Psoas muscle (tissue), 8 donors: ENCODE data around the gene MINDY3. TPM values are rescaled to one million over a fixed set of nuclear protein-coding genes. Genes with fewer than 3 reads are reported as not detected.

Experiments
- ATAC-seq, 4 donors: fragments of 200-7000 bp; cut with Tn5 transposase; one replicate each; pipeline ENCODE4 v1.9.1; 2020; ENCODE audit warnings: moderate library complexity in 3 of 4, mild to moderate bottlenecking in 2 of 4
- DNase-seq, 2 donors: peaks; one replicate each; pipeline ENCODE4 v3.0.0-alpha.2; 2020
- H3K27ac ChIP-seq: fragments of 200-600 bp; one replicate; pipeline ENCODE4 v1.8.0; 2022
- H3K27me3 ChIP-seq, 3 donors: fragments of 200-600 bp in 1 of 3; one replicate each; pipeline versions ENCODE4 v1.6.1 to v1.8.0; 2013 to 2022; ENCODE audit warnings: low read length in 2 of 3, mild to moderate bottlenecking in 2 of 3, moderate library complexity in 1 of 3; ENCODE audit not compliant: insufficient read depth in 3 of 3
- H3K36me3 ChIP-seq, 2 donors: fragments of 200-600 bp in 1 of 2; one replicate each; pipeline versions ENCODE4 v1.6.1 to v1.8.0; 2013 to 2022; ENCODE audit warnings: low read depth in 1 of 2, mild to moderate bottlenecking in 1 of 2, moderate library complexity in 1 of 2; ENCODE audit not compliant: insufficient read depth in 1 of 2
- H3K4me1 ChIP-seq: fragments of 200-600 bp; one replicate; pipeline ENCODE4 v1.8.0; 2022
- H3K4me3 ChIP-seq: fragments of 200-600 bp; one replicate; pipeline ENCODE4 v1.8.0; 2022; ENCODE audit warnings: mild to moderate bottlenecking
- H3K9me3 ChIP-seq: fragments of 200-600 bp; one replicate; pipeline ENCODE4 v1.8.0; 2022
- WGBS, 3 donors: extraction: QIAGEN DNeasy Blood & Tissue Kit; methylation state at CpG; one replicate each; pipeline versions ENCODE4 v1.1.6 to v1.1.7; 2013; 5-methylcytosine and 5-hydroxymethylcytosine counted together
- intact Hi-C, 2 donors: fragments of 100-400 bp; cut with DNase I; formaldehyde crosslinking; loops; one replicate each; pipeline versions ENCODE4 v1.11.0 to v1.14.2; 2022
- polyA plus RNA-seq, 3 donors: library from polyadenylated mRNA; stranded (reverse); fragments of 200-250 nt; gene quantifications; one replicate each; pipeline ENCODE4 v1.2.3, GENCODE V29; 2013
- total RNA-seq, 4 donors: library from RNA; stranded (reverse); fragmentation: NEBNext Ultra II Directional in 2 of 4; extraction: Animal tissue kit (Norgen Biotek cat#: 25700) in 2 of 4; gene quantifications; one replicate each; pipeline versions ENCODE4 v1.2.1 to v1.2.4, GENCODE V29; 2021 to 2023
- TF ChIP-seq, protein P1 (sequence below): fragments of 200-600 bp; IDR thresholded peaks from one replicate; pipeline ENCODE4 v1.8.0; 2022; ENCODE audit warnings: antibody characterized with exemption
- donor health status: healthy with polysubstance abuse.
- donor health status: DM: no; HTN: no; CAD: no; lungs with moderate emphysema.
- donor health status: Bipolar disorder and iron deficiency.
- donor health status: healthy.
- donor health status: DM: yes; HTN: yes; CAD: no.
- donor health status: DM: no; HTN: no; CAD: no.
- donor health status: DM: no; HTN: no; CAD: no.
- donor health status: DM: yes; HTN: yes; CAD: no.

MINDY3 gene
- total and polyA plus RNA-seq, 7 donors = 6.1 to 17.5 (median 9.9) TPM

GRCh38 chr10:15754937-15755336, 105.4 kb downstream of the MINDY3 start:
- H3K4me3 ChIP-seq = no peak overlapping the region

GRCh38 chr10:15751046-15751445, 109.3 kb downstream of the MINDY3 start:
- H3K27me3 ChIP-seq = no peaks in the 10 kb centered on the region
- TF ChIP-seq, protein P1, sequence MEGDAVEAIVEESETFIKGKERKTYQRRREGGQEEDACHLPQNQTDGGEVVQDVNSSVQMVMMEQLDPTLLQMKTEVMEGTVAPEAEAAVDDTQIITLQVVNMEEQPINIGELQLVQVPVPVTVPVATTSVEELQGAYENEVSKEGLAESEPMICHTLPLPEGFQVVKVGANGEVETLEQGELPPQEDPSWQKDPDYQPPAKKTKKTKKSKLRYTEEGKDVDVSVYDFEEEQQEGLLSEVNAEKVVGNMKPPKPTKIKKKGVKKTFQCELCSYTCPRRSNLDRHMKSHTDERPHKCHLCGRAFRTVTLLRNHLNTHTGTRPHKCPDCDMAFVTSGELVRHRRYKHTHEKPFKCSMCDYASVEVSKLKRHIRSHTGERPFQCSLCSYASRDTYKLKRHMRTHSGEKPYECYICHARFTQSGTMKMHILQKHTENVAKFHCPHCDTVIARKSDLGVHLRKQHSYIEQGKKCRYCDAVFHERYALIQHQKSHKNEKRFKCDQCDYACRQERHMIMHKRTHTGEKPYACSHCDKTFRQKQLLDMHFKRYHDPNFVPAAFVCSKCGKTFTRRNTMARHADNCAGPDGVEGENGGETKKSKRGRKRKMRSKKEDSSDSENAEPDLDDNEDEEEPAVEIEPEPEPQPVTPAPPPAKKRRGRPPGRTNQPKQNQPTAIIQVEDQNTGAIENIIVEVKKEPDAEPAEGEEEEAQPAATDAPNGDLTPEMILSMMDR = no peak
- H3K4me3 ChIP-seq = no peak overlapping the region
- H3K4me1 ChIP-seq = no peaks in the 10 kb centered on the region
- no peaks in the 10 kb centered on the region for H3K9me3 ChIP-seq
- intact Hi-C loops = no loop called here
- DNase-seq (no peak), ATAC-seq (no peak)
- H3K27ac ChIP-seq = no peak overlapping the region
- no peaks in the 10 kb centered on the region for H3K36me3 ChIP-seq
- WGBS, 3 donors = 38 to 62% (median 43%) methylated on average over 5 of the region's 5 CpGs

More at GRCh38 chr10:15754937-15755336, 105.4 kb downstream of the MINDY3 start:
- H3K36me3 ChIP-seq = no peaks in the 10 kb centered on the region
- TF ChIP-seq, protein P1 = no peak
- H3K27ac ChIP-seq = no peak overlapping the region
- intact Hi-C loops = no loop called here
- no peaks in the 10 kb centered on the region for H3K9me3 ChIP-seq
- DNase-seq (no peak), ATAC-seq (no peak)
- WGBS, 3 donors = 14 to 28% (median 20%) methylated on average over 2 of the region's 2 CpGs
- H3K27me3 ChIP-seq = no peaks in the 10 kb centered on the region
- no peaks in the 10 kb centered on the region for H3K4me1 ChIP-seq

- H3K9me3 ChIP-seq = no peaks in the 10 kb centered on the region
- H3K4me1 ChIP-seq = no peaks in the 10 kb centered on the region
- H3K4me3 ChIP-seq = no peak overlapping the region
- no peaks in the 10 kb centered on the region for H3K27me3 ChIP-seq
- TF ChIP-seq, protein P1 = no peak
- intact Hi-C loops = no loop called here
- H3K27ac ChIP-seq = no peak overlapping the region
- H3K36me3 ChIP-seq = no peaks in the 10 kb centered on the region
- no peak for ATAC-seq
- 35 to 48% (median 37%) methylated on average over 3 of the region's 3 CpGs for WGBS, 3 donors
- no peak for DNase-seq
Measured at GRCh38 chr10:15748126-15748525, 112.2 kb downstream of the MINDY3 start.

DNA sequence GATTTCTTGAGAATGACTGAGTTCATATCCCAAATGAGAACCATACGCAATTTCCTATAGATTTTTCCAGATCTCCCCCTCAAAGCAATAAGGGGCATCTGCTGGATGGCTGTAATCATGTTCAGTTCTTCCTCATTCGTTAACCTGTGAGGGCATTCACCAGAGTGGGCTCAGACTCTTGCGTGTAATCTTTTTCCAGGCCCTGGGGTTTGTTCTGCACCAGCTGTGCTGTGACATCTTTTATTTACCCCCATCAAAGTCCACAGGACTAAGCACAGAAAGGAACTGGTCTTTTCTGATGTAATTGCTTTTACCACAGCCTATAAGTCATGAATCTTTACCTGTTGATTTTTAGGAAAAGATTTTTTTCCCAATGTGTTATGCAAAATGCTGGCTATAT, 112.7 kb downstream of the MINDY3 start:
- H3K4me1 ChIP-seq = no peaks in the 10 kb centered on the region
- no peak overlapping the region for H3K27ac ChIP-seq
- intact Hi-C loops = no loop called here
- no peak overlapping the region for H3K4me3 ChIP-seq
- WGBS, 3 donors = 63 to 66% (median 66%) methylated on average over 3 of the region's 3 CpGs
- TF ChIP-seq, protein P1 = no peak
- no peaks in the 10 kb centered on the region for H3K27me3 ChIP-seq
- DNase-seq = no peak
- ATAC-seq = no peak
- no peaks in the 10 kb centered on the region for H3K36me3 ChIP-seq
- H3K9me3 ChIP-seq = no peaks in the 10 kb centered on the region

DNA sequence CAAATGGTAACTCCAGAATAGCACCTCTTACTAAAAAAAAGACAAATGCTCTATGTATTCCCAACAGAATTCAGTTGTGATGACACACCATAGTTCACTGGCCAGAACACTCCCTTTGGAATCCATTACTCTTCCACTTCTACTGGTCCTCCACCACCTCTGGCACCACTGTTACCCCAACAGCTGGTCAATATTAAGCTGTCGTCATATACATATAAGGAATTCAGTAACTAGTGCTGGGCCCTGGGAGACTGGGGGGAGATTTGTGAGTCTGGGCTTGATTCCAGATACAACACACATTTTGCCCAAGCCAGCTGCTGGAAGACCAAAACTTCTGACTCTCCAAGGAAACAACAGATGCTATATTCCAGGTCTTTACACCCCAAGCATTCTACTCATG, 114.6 kb downstream of the MINDY3 start:
- 40 to 67% (median 43%) methylated on average over 1 of the region's 1 CpG for WGBS, 3 donors
- DNase-seq (no peak), ATAC-seq (no peak)
- H3K4me3 ChIP-seq = no peak overlapping the region
- intact Hi-C loops = no loop called here
- H3K27ac ChIP-seq = no peak overlapping the region
- no peaks in the 10 kb centered on the region for H3K4me1 ChIP-seq
- no peaks in the 10 kb centered on the region for H3K9me3 ChIP-seq
- no peaks in the 10 kb centered on the region for H3K36me3 ChIP-seq
- no peaks in the 10 kb centered on the region for H3K27me3 ChIP-seq
- TF ChIP-seq, protein P1 = no peak
